Activated naive CD4-positive, alpha-beta T cell treated with anti-CD3 and anti-CD28 coated beads for 36 hours (primary cell): ENCODE measurements around the gene CXADR. TPM values are rescaled to one million over a fixed set of nuclear protein-coding genes. Genes with fewer than 3 reads are reported as not detected.
"Not testable (repeated sequence)": the region's sequence is repeated elsewhere in the genome, so short reads cannot be mapped to it uniquely, and the experiment has no call there.

Source experiments
- CTCF ChIA-PET: fragments of 350-600 bp; sonication (Branson Sonifier 250); formaldehyde crosslinking; loops from one replicate; lab custom pipeline; 2021; ENCODE audit warnings: antibody characterized with exemption; lab: Charles Lee
- DNase-seq: peaks from one replicate; pipeline ENCODE4 v3.0.0-alpha.2; 2020
- H3K27ac Mint-ChIP-seq: one replicate; pipeline ENCODE4 v1.8.0; 2021; ENCODE audit warnings: mild to moderate bottlenecking, mixed read lengths
- H3K27me3 Mint-ChIP-seq: one replicate; pipeline ENCODE4 v1.8.0; 2021; ENCODE audit warnings: low read depth, mixed read lengths
- H3K36me3 Mint-ChIP-seq: one replicate; pipeline ENCODE4 v1.8.0; 2021; ENCODE audit warnings: low read depth, mixed read lengths
- H3K4me1 Mint-ChIP-seq: one replicate; pipeline ENCODE4 v1.8.0; 2021; ENCODE audit warnings: low read depth, mixed read lengths
- H3K4me3 Mint-ChIP-seq: one replicate; pipeline ENCODE4 v1.8.0; 2021; ENCODE audit warnings: mild to moderate bottlenecking, moderate library complexity, mixed read lengths
- H3K9me3 Mint-ChIP-seq: one replicate; pipeline ENCODE4 v1.8.0; 2021; ENCODE audit warnings: mixed read lengths
- intact Hi-C: fragments of 100-400 bp; cut with micrococcal nuclease; formaldehyde crosslinking; loops from one replicate; pipeline ENCODE4 v1.15.1; 2023
- total RNA-seq, 2 experiments: library from RNA; stranded (reverse); gene quantifications; one replicate each; pipeline ENCODE4 v1.2.3, GENCODE V29; 2021

Gene CXADR
- total RNA-seq, 2 experiments from 2014 or later, result 0.27 to 0.52 TPM

GRCh38 chr21:17513214-17514123, 626 bp downstream of the CXADR start:
- H3K36me3 Mint-ChIP-seq, result no peaks in the 10 kb centered on the region
- H3K27ac Mint-ChIP-seq, result no peak overlapping the region
- peak overlapping the region; percentile 80 for H3K4me3 Mint-ChIP-seq
- peak; percentile 15 for DNase-seq
- peaks cover 14% of the 10 kb centered on the region for H3K4me1 Mint-ChIP-seq
- CTCF ChIA-PET, result interaction anchor here (0.6 to 0.8 kb wide), 2 partner anchors 78 to 556 kb away, joined by 3 to 4 read pairs; no protein-coding TSS in a partner anchor
- intact Hi-C loops, result loop anchor here (1.0 to 5.0 kb wide), 6 partner anchors 25 to 305 kb away; partner anchors contain the start of gene C21orf91
- H3K9me3 Mint-ChIP-seq, result no peaks in the 10 kb centered on the region
- H3K27me3 Mint-ChIP-seq, result peaks cover 23% of the 10 kb centered on the region

GRCh38 chr21:17514124-17514845, 1.4 kb downstream of the CXADR start:
- CTCF ChIA-PET, result interaction anchor here (0.8 kb wide), 1 partner anchor 78 kb away, joined by 4 read pairs; no protein-coding TSS in a partner anchor

GRCh38 chr21:17517008-17517407, 4.2 kb downstream of the CXADR start:
- peaks cover 23% of the 10 kb centered on the region for H3K27me3 Mint-ChIP-seq
- H3K4me3 Mint-ChIP-seq, DNase-seq, H3K27ac Mint-ChIP-seq, H3K36me3 Mint-ChIP-seq, H3K9me3 Mint-ChIP-seq, intact Hi-C loops: not testable (repeated sequence)
- CTCF ChIA-PET, result interaction anchor here (0.9 kb wide), 1 partner anchor 67 kb away, joined by 3 read pairs; no protein-coding TSS in a partner anchor
- peaks cover 12% of the 10 kb centered on the region for H3K4me1 Mint-ChIP-seq

More at GRCh38 chr21:17514124-17514845, 1.4 kb downstream of the CXADR start:
- H3K9me3 Mint-ChIP-seq, result no peaks in the 10 kb centered on the region
- H3K4me1 Mint-ChIP-seq, result peaks cover 14% of the 10 kb centered on the region
- no peak for DNase-seq
- H3K4me3 Mint-ChIP-seq, result peak overlapping the region; percentile 80
- no peak overlapping the region for H3K27ac Mint-ChIP-seq
- intact Hi-C loops, result loop anchor here (1.0 to 5.0 kb wide), 2 partner anchors 62 to 72 kb away; no protein-coding TSS in a partner anchor
- H3K27me3 Mint-ChIP-seq, result peaks cover 23% of the 10 kb centered on the region
- H3K36me3 Mint-ChIP-seq, result no peaks in the 10 kb centered on the region

GRCh38 chr21:17519208-17519738, 6.4 kb downstream of the CXADR start:
- CTCF ChIA-PET, result no interaction called here
- no peak overlapping the region for H3K4me3 Mint-ChIP-seq

GRCh38 chr21:17519965-17520609, 7.2 kb downstream of the CXADR start:
- no peak for DNase-seq
- intact Hi-C loops, result no loop called here
- no peaks in the 10 kb centered on the region for H3K36me3 Mint-ChIP-seq
- peaks cover 10% of the 10 kb centered on the region for H3K27me3 Mint-ChIP-seq
- H3K4me1 Mint-ChIP-seq, result no peaks in the 10 kb centered on the region
- no peaks in the 10 kb centered on the region for H3K9me3 Mint-ChIP-seq
- H3K27ac Mint-ChIP-seq, result no peak overlapping the region
- no peak overlapping the region for H3K4me3 Mint-ChIP-seq
- CTCF ChIA-PET, result no interaction called here

More at GRCh38 chr21:17519208-17519738, 6.4 kb downstream of the CXADR start:
- H3K27ac Mint-ChIP-seq, result no peak overlapping the region
- intact Hi-C loops, result no loop called here
- no peaks in the 10 kb centered on the region for H3K36me3 Mint-ChIP-seq
- DNase-seq, result no peak
- H3K9me3 Mint-ChIP-seq, result no peaks in the 10 kb centered on the region
- peaks cover 13% of the 10 kb centered on the region for H3K27me3 Mint-ChIP-seq
- peaks cover 2% of the 10 kb centered on the region for H3K4me1 Mint-ChIP-seq

GRCh38 chr21:17523007-17523451, 10.2 kb downstream of the CXADR start:
- Mint-ChIP-seq H3K9me3 (no peaks in the 10 kb centered on the region), H3K27ac (no peak overlapping the region), H3K27me3 (peaks cover 2% of the 10 kb centered on the region), H3K36me3 (no peaks in the 10 kb centered on the region), H3K4me3 (no peak overlapping the region), H3K4me1 (no peaks in the 10 kb centered on the region)
- intact Hi-C loops, result no loop called here
- CTCF ChIA-PET, result no interaction called here
- DNase-seq, result no peak

GRCh38 chr21:17523979-17524494, 11.2 kb downstream of the CXADR start:
- H3K36me3 Mint-ChIP-seq, intact Hi-C loops, H3K9me3 Mint-ChIP-seq, H3K27me3 Mint-ChIP-seq, DNase-seq, H3K4me3 Mint-ChIP-seq, H3K27ac Mint-ChIP-seq, H3K4me1 Mint-ChIP-seq, CTCF ChIA-PET: not testable (repeated sequence)

- no peaks in the 10 kb centered on the region for H3K36me3 Mint-ChIP-seq
- no peaks in the 10 kb centered on the region for H3K9me3 Mint-ChIP-seq
- CTCF ChIA-PET, result no interaction called here
- intact Hi-C loops, result no loop called here
- H3K4me3 Mint-ChIP-seq, result no peak overlapping the region
- DNase-seq, result no peak
- no peaks in the 10 kb centered on the region for H3K27me3 Mint-ChIP-seq
- no peaks in the 10 kb centered on the region for H3K4me1 Mint-ChIP-seq
- no peak overlapping the region for H3K27ac Mint-ChIP-seq
Observed at GRCh38 chr21:17524635-17525034, 11.8 kb downstream of the CXADR start.

GRCh38 chr21:17526776-17527175, 13.9 kb downstream of the CXADR start:
- H3K4me3 Mint-ChIP-seq, result no peak overlapping the region
- no peaks in the 10 kb centered on the region for H3K27me3 Mint-ChIP-seq
- no peaks in the 10 kb centered on the region for H3K4me1 Mint-ChIP-seq
- H3K36me3 Mint-ChIP-seq, result no peaks in the 10 kb centered on the region
- H3K9me3 Mint-ChIP-seq, result no peaks in the 10 kb centered on the region
- no peak for DNase-seq
- H3K27ac Mint-ChIP-seq, result no peak overlapping the region
- intact Hi-C loops, result no loop called here
- CTCF ChIA-PET, result no interaction called here

- Mint-ChIP-seq H3K4me3 (no peak overlapping the region), H3K9me3 (no peaks in the 10 kb centered on the region), H3K27ac (no peak overlapping the region), H3K36me3 (no peaks in the 10 kb centered on the region), H3K27me3 (no peaks in the 10 kb centered on the region), H3K4me1 (no peaks in the 10 kb centered on the region)
- no peak for DNase-seq
- intact Hi-C loops, result no loop called here
- CTCF ChIA-PET, result no interaction called here
Observed at GRCh38 chr21:17527240-17527639, 14.4 kb downstream of the CXADR start.

GRCh38 chr21:17527711-17528110, 14.9 kb downstream of the CXADR start:
- Mint-ChIP-seq H3K36me3 (no peaks in the 10 kb centered on the region), H3K4me3 (no peak overlapping the region), H3K27ac (no peak overlapping the region), H3K4me1 (no peaks in the 10 kb centered on the region), H3K9me3 (no peaks in the 10 kb centered on the region), H3K27me3 (no peaks in the 10 kb centered on the region)
- intact Hi-C loops, result no loop called here
- CTCF ChIA-PET, result no interaction called here
- DNase-seq, result no peak
